ENCODE measurements around the gene NXPH3. TPM values are rescaled to one million over a fixed set of nuclear protein-coding genes. Genes with fewer than 3 reads are reported as not detected.

NXPH3 gene
- total and polyA plus RNA-seq, 5 experiments from 2014 or later: not detected

DNA sequence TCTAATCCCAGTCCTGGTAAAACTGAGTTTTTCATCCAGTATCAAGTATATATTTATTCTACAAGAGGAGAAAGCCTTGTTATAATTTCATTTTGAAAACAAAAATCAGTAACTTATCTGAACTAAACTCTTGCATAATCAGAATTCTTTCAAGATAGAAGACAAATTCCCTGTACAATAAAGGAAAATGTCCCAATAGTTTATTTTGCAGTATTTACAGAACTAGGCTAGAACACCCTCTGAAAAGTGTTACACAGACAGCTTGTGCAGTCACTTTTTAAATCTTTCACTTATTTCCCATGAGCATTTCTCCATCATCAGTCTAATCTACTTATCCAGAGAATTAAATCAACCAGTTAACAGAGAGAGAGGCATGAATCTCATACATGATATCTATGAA is 53.8 kb downstream of the NXPH3 start:
- peak overlapping the region in 3 of 10 donors; percentile 2 to 29 (median 7) for H3K27ac Mint-ChIP-seq
- ATAC-seq (no peak), DNase-seq (no peak)
- POLR2A ChIA-PET: interaction anchor here (0.6 kb wide), 1 partner anchor 17 kb away, joined by 3 read pairs; no protein-coding TSS in a partner anchor
- H3K36me3 Mint-ChIP-seq: peaks cover 0 to 26% (median 0%) of the 10 kb centered on the region in 3 donors
- no peaks in the 10 kb centered on the region for H3K27me3 Mint-ChIP-seq
- H3K4me3 Mint-ChIP-seq: no peak overlapping the region
- H3K9me3 Mint-ChIP-seq: no peaks in the 10 kb centered on the region
- H3K4me1 Mint-ChIP-seq: peaks cover 15 to 51% (median 37%) of the 10 kb centered on the region in 4 donors

DNA sequence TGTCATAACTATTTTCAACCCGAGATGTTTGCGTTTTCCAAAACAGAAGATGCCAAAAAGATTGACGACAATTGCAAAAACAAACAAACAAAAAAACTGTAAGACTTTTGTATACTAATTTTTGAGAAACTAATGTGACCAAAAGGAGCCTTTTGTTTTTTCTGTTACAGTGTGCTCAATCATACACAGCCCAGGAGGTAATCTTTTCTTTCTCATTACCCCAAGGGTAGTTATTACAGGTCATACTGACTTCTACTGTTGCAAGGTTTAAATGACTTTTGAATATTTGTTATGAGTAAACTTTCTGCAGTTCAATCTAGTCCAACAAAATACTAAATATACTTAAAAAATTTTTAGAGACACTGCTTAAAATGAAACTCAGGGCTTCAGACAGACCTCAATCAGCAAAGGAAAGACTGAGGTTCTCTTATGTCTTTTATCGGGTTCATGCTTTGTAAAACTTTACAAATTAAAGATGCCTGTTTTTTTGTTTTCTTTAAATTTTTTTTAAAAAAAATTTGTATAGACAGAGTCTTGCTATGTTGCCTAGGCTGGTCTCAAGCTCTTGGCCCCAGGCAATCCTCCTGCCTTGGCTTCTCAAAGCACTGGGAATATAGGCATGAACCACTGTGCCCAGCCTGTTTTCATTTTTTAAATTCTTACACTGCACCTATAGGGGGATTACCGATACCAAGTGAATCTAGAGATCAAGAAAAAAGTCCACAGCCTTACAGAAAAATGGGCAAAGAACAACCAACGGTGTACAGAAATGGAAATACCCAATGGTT is 54.6 kb downstream of the NXPH3 start:
- Mint-ChIP-seq H3K27ac (peak overlapping the region in 7 of 10 donors; percentile 21 to 75 (median 30)), H3K4me3 (peak overlapping the region in 1 of 10 donors; percentile 9), H3K9me3 (no peaks in the 10 kb centered on the region), H3K27me3 (no peaks in the 10 kb centered on the region), H3K4me1 (peaks cover 15 to 56% (median 41%) of the 10 kb centered on the region in 4 donors), H3K36me3 (peaks cover 0 to 33% (median 0%) of the 10 kb centered on the region in 3 donors)
- DNase-seq (no peak), ATAC-seq (no peak)
- POLR2A ChIA-PET: no interaction called here

GRCh38 chr17:49631496-49631895 is 55.8 kb downstream of the NXPH3 start:
- peaks cover 15 to 62% (median 43%) of the 10 kb centered on the region in 4 donors for H3K4me1 Mint-ChIP-seq
- peak overlapping the region in 1 of 10 donors; percentile 5 for H3K4me3 Mint-ChIP-seq
- peaks cover 0 to 38% (median 0%) of the 10 kb centered on the region in 3 donors for H3K36me3 Mint-ChIP-seq
- H3K27me3 Mint-ChIP-seq: no peaks in the 10 kb centered on the region
- no peaks in the 10 kb centered on the region for H3K9me3 Mint-ChIP-seq
- POLR2A ChIA-PET: no interaction called here
- H3K27ac Mint-ChIP-seq: peak overlapping the region in 6 of 10 donors; percentile 1 to 75 (median 42)
- ATAC-seq: no peak
- no peak for DNase-seq

Other genes with a start within 250 kb of the NXPH3 start
- gene ZNF652, start 213.6 kb upstream of the NXPH3 start, total RNA-seq: 10 to 100 TPM; 56.5 to 62.2 TPM
- gene ZNF652, start 213.6 kb upstream of the NXPH3 start, polyA plus RNA-seq: 10 to 100 TPM; 19.9 to 20.8 (median 20.1) TPM
- gene PHB1, start 161.0 kb upstream of the NXPH3 start, total RNA-seq: 10 to 100 TPM; 61.8 to 70.0 TPM
- gene PHB1, start 161.0 kb upstream of the NXPH3 start, polyA plus RNA-seq: 100 to 1,000 TPM; 156 to 196 (median 164) TPM
- under 1 TPM in 1 of 2 experiments, not detected in 1; 0.47 TPM for gene NGFR, start 80.6 kb upstream of the NXPH3 start, total RNA-seq
- not detected for gene NGFR, start 80.6 kb upstream of the NXPH3 start, polyA plus RNA-seq
- 10 to 100 TPM; 91.0 to 92.0 TPM for gene SPOP, start 102.2 kb downstream of the NXPH3 start, total RNA-seq
- 100 to 1,000 TPM in 2 of 3 donors, 10 to 100 TPM in 1; 75.9 to 126 (median 103) TPM for gene SPOP, start 102.2 kb downstream of the NXPH3 start, polyA plus RNA-seq
- gene SLC35B1, start 132.1 kb downstream of the NXPH3 start, total RNA-seq: 10 to 100 TPM; 38.8 to 39.7 TPM
- gene SLC35B1, start 132.1 kb downstream of the NXPH3 start, polyA plus RNA-seq: 10 to 100 TPM; 20.3 to 27.4 (median 21.8) TPM
- gene FAM117A, start 188.3 kb downstream of the NXPH3 start, total RNA-seq: 10 to 100 TPM; 84.5 to 90.8 TPM
- 10 to 100 TPM; 36.9 to 53.6 (median 46.7) TPM for gene FAM117A, start 188.3 kb downstream of the NXPH3 start, polyA plus RNA-seq
- gene KAT7, start 212.8 kb downstream of the NXPH3 start, total RNA-seq: 100 to 1,000 TPM; 120 TPM
- gene KAT7, start 212.8 kb downstream of the NXPH3 start, polyA plus RNA-seq: 10 to 100 TPM; 34.4 to 51.1 (median 39.2) TPM